HG03521 (cell line): ENCODE results near the gene RBM47.

Experiments used
- ATAC-seq: cut with Tn5 transposase; IDR thresholded peaks from one replicate; pipeline ENCODE4 v1.9.1; 2021; ENCODE audit warnings: mild to moderate bottlenecking, moderate library complexity; ENCODE audit not compliant: unreplicated experiment

RBM47 gene

DNA sequence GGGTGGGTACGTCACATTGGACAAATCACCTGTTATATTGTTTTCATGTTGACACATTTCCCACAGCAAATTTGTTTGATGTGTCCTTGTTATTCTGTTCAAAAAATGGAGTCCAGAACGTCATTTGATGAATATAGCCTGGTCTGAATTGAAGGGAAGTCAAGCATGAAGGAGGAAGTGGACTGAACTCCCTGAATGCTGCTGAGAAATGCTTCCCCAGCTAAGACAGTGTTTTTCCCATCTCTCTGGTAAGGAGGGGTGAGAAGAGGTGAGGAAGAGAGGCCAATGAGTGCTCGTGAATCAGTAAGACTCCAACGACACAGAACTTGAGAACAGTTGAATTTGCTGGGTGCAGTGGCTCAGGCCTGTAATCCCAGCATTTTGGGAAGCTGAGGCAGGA lies 127.4 kb downstream of the RBM47 start:
- ATAC-seq, result no peak

DNA sequence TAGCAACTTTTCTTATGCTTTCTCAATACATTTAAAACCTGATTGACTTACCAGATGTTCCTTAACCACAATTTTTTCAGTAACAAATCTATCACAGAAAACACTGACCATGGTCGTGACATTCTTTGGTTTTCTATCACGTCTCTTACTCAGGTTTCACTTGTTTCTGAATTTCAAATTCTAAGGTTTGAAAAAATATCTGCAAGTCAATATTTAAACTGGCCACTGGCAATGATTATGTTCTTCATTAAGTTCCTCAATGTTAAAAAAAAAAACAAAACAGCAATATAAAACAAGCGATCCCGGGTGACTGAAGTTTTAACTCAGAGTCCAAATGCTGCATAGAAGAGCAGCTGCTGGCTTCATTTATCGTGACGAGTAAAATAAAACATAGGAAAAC lies 128.9 kb downstream of the RBM47 start:
- no peak for ATAC-seq

DNA sequence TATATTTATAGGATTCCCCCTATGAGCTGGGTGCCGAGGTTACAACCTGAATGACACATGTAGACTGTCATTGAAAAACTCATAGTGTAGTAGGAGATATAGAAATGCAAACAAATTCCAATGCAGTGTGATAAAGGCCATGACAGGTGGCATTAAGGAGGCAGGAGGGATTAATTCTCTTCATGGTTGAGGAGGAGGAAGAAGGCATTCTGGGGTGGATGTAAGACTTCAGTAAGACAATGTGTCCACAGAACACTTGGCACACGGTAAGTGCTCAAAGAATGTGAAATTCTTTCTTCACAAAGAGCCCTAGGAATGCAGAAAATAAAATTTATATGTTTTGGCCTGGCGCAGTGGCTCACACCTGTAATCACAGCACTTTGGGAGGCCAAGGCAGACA lies 136.5 kb downstream of the RBM47 start:
- no peak for ATAC-seq

DNA sequence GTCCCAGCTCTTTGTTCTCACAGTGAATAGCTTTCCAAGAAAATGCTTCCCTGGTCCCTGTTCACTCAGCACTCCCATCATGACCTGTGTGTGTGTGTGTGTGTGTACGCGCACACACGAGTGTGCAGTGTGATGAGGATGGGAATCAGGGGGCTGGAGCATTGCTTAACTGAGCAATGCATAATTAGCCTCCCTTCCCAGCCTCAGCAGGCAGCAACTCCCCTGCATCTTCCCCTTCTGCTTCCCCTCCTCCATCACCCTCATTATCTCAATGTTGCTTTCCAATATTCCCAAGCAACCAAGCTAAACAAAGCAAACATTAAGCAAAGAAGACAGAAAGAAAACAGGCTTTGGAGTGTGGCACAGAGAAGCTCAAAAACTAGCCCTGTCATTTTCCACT lies 137.0 kb downstream of the RBM47 start:
- ATAC-seq, result no peak

DNA sequence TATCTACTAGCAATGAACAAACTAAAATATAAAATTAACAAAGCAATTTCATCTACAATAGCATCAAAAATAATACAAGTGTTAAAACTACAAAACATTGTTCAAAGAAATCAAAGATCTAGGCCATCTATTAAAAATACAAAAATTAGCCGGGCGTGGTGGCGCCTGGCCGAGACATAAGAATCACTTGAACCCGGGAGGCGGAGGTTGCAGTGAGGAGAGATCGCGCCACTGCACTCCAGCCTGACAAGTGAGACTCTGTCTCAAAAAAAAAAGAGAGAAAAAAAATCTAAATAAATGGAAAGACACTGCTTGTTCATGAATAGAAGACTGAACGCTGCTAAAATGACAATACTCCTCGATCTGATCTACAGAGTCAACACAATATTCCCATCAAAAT lies 139.2 kb downstream of the RBM47 start:
- no peak for ATAC-seq

DNA sequence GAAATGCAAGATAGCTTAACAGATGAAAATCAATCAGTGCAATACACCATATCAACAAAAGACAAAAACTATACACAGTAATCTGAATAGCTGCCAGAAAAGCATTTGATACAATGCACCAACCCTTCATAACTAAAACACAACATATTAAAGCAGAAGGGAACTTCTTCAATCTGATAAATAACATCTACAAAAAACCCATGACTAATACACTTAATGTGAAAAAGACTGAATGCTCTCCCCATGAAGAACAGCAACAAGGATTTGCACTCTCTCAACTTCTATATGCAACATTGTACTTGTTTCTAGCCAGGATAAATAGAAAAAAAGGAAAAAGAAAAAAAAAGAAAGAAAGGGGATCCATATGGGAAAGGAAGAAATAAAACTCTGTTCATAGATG lies 139.7 kb downstream of the RBM47 start:
- no peak for ATAC-seq

DNA sequence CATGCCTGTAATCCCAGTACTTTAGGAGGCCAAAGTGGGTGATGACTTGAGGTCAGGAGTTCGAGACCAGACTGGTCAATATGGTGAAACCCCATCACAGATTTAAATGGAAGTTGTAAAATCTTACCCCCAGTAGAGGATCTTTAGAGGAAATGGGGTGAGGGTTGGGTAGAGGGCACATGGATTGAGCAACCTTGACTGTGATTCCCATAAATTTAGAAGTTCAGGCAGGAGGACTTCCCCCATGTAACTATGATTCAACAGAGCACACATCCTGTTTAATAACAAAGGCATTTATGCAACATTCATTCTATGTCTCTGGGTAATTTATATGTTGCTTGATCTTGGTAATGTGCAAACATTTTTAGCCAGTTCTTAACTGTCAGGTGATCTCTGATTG lies 143.1 kb downstream of the RBM47 start:
- ATAC-seq, result no peak

DNA sequence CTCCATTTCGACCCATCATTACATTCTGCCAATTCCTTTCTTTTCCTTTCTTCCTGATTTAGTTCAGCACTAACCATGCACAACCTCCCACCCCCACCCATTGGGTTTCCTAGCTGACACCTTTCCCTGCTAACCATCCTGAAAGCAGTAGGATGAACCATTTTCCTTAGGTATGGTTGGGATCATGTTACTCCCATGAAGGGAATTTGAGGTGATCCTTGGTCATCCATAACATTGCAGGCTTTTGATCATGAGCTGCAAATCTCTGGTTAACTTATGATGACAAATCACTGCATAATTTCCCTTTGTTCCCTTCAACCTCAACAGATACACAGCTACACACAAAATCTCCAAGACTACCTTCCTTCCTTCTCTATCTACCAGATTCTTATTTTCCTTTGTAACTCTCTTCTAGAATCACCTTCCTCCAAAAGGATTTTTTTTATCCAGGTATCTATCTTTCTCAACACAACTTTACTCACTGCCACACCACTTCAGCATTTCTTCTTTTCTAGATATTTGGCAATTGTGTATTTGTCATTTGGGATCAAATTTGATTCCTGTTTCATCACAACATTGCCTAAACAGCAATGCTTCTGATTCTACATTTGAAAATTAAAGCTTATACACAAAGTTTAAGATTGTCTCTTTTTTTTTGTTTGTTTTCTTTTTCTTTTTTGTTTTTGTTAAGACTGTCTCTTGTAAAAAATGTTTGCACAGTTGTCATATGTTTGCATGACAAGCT lies 145.1 kb downstream of the RBM47 start:
- ATAC-seq, result no peak

DNA sequence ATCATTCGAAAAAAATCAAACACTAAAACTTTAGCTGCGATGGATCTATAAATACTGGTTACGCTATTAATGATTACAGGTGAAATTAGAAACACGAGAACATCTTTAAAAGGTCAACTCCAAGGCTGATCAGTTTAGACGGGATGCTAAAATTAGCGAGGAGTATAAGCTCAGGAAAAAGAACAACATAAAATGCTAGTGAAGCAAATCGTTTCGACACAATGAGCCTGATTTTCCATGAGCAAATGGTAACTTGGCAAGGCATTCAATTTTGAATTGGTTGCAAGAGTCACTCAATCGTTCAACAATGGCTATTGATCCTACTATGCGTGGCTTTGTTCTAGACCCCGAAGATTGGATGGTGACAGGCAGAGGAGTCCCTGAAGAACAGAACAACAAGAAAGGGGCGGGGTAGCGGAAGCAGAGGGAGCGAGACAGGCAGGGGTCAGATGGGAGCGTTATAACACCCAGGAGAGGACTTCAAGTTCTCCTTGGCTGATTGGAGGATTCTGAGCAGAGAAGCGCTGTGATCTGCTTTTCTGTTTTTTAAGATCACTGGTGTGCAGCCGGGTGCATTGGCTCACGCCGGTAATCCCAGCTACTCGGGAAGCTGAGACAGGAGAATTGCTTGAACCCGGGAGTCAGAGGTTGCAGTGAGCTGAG lies 146.5 kb downstream of the RBM47 start:
- no peak for ATAC-seq

DNA sequence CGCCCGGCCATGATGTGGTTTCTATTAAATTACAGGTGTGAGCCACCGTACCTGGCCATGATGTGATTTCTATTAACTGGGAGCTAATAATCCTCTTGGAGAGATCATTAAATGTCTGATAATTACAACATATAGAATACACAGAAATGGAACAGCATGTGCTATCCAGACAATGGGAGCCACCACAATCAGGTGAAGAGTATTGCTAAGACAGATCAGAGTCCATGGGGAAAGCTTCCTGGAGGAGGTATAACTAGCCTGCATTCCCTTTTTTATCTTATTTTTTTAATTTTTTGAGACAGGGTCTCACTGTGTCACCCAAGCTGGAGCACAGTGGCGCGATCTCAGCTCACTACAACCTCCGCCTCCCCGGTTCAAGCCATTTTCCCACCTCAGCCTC lies 147.7 kb downstream of the RBM47 start:
- no peak for ATAC-seq

DNA sequence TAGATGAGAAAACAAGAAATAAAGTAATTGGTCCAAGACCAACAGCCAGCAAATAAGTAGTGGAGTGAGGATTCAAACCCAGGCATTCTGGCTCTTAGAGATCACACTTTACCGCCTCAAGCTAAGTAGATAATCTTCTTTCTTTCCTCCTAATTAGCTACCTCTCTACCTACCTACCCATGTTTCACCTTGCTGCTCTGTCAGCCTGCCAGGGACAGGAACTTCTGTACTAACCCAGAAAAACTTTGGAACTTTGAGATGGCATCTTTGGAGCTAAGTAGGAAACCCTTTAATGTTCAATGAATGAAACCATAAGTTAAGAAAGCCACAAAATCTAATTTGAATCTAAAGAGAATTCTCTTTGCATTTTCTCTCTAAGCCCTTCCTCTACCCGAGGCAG lies 149.4 kb downstream of the RBM47 start:
- no peak for ATAC-seq

DNA sequence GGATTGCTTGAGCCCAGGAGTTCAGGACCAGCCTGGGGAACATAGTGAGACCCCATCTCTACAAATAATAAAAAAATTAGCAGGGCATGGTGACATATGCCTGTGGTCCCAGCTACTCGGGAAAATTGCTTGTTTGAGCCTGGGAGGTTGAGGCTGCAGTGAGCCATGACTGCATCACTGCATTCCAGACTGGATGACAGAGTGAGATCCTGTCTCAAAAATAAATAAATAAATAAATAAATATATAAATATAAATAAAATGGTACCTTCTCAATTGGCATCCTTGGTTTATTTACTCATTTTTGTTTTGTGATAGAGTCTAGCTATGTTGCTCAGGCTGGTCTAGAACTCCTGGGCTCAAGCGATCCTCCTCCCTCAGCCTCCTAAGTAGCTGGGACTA lies 150.3 kb downstream of the RBM47 start:
- ATAC-seq, result no peak

DNA sequence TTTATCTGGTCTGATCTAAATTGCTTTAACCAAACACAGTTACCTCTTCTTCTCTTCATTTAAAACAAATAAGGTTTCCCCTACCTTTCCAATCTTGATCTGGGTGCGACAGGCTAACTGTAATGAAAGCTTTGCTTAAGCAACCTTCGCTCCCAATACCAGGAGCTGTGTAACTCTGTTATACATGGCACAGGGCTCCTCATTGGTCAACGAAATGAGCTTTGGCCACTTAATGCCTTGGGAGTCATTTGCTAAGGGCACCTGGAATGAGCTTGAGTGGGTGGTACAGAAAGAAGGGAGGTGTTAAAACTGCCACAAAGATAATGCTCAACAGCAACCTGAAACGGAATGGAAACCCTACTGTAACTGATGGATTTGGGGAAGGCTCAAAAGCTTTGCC lies 154.1 kb downstream of the RBM47 start:
- ATAC-seq, result no peak

DNA sequence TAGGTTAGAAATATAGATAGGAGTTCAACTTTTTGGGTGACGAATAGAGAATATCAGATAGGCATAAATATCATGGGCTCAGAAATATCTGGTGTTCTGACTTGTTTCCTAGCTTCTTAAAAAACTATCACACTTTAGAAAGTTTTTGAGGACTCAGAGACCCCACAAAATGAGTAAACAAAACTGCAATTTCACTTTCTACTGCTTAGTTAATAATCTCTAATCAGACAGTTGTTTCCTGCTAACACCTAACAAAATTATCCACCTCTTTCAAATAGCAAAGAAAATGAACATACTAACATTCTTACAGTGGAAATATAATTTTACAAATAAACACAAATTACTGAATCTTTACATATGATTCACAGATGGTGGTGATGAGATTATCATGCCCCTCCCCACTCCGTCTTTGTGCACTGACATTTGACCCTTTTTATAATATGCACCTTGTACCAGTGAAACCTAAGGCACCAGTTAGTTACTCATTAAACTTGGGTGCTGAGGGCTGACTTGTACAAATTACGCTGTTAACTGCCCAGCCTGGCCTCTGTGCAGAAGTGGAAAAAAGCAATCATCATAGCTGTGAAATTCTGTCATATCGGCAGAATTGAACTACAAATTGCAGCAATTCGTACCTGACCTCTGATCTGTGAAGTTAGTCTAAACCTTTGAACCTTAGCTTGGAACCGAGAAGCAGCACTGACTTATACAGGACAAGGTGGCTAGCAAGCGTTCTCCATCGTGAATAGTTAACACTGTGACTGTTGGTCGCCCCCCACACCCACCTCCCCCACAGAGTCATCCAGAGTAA lies 155.9 kb downstream of the RBM47 start:
- no peak for ATAC-seq

DNA sequence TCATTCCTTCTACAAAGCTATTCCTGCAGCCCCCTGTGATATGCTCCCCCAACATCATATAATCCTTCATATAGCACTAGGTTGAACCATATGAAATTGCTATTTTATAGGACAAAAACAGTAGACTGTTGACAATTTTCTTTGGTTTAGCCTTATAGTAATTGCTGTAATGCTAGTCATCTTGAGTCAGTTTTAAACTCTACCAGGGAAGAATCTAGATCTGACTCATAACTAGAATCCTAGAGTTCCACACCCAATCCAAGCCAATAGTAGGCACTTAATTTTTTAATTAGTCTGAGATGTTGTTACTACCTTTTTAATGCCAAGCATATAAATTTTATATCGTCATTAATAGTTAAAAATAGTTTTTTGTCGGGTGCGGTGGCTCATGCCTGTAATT lies 157.7 kb downstream of the RBM47 start:
- ATAC-seq, result no peak

DNA sequence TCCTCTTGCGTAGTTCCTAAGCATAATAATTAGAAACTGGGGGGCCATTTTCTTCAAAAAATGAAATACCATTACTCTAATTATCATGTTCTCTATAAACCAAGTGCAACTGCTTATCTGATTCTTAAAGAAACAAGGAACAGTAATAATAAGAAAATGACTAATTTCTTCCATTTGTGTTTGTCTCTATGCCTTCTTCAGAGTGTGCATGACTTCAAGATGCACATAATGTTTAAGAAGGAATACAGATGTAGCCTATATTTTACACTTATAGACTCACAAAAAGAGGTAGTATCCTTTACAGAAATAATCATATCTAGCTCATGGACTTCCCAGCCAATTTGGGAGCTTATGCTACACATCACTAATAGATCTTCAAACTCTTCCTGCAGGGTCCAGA lies 162.9 kb downstream of the RBM47 start:
- ATAC-seq, result no peak

DNA sequence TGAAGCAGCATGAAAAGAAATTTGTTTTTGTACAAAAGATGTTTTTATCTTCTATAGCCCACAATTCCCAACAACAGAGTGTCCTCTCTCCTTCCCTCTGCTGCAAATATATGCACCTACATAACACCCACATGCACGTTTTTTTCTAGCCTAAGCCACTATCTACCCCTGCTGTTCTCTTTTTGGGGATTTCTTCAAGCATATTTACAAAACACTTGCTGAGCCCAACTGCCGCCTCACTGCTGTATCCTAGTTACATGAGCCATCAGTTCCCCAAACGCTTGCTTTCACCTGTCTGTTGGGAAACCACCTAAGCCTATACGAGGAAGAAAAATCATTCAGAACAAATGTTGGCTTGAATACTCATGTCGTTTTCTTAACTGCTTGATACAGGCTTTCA lies 167.3 kb downstream of the RBM47 start:
- ATAC-seq, result peak; percentile 89

DNA sequence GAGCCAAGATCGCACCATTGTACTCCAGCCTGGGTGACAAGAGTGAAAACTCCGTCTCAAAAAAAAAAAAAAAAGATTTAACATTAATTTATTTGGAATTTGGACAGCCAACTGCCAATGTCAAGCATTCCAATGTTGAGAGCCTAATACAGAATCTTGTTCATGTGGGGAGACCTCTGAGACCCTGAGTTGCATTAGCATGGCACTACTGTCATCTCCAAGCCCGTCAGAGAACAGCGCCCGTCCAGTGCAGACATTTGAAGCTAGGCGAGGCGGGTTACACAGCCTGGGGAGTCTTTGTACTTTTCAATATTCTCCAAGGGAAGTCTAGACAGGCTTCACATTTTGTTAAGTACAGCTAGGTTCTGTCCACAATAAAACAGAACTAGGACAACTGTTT lies 167.8 kb downstream of the RBM47 start:
- no peak for ATAC-seq

DNA sequence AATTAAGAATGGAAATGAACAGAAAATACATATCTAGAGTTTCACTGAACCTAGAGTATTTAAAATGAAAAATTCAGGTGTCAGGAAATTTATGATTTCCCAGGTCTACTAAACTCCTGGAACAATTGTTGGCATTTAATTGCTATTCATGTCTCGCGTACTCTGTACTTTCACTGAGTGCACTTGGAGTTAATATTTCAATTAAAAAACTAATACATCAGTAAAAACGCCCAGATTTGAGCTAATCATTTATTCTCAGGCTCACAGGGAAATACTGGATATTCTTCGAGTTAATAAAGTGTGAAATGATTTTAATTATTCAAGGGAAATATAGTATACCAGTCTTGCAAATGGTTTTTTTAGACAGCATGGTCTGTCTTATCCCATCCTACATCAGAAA lies 168.6 kb downstream of the RBM47 start:
- no peak for ATAC-seq

DNA sequence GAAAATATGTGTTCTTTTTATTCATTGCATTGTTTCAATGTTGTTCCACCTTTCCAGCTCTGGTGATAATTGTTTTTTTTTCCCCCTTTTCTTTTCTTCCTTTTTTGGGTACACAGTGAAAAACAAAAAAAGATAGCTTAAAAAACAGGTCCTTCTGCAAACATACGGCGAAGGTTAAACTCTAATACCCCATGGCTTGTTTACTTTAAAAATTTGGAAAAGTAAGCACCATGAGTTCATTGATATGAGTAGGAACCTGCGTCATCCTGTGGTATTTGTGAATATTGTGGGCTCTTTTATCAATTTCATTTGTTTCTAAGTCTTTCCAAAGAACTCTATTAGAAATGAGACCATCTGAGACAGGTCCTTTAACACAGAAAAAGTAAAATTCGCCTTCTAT lies 171.0 kb downstream of the RBM47 start:
- no peak for ATAC-seq

DNA sequence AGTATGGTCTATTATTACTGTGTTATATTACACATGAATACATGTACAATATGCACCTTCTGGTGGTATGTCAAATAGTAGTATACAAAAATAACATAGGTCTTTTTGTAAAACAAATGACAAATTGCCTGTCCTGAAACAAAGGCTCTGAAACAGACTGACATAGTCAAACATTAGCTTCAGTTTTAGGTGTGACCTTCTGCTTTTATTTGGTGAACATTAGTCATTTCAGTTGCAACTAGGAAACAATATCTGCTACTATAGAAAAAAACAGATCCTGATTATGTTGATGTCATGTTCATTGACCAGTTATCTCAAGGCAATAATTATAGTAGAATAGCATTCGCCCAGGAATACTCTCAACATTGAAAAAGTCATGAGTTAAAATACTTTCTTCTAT lies 171.6 kb downstream of the RBM47 start:
- no peak for ATAC-seq

DNA sequence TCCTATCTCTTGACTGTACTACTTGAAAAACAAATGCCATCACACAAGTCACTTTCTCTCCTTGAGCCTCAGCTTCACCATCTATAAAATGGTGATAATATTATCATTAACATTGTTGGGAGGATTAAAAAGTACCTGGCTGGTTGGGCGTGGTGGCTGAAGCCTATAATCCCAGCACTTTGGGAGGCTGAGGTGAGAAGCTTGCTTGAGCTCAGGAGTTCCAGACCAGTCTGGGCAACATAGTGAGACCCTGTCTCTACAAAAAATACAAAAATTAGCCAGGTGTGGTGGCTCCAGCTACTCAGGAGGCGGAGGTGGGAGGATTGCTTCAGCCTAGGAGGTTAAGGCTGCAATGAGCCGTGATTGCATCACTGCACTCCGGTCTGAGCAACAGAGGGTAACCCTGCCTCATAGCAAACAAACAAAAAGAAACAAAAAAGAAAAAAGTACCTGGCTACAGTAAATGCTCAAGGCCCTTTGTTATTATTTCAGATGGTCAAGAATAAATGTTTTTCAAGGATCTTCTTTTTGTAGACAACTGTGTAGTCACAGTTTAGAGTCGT lies 174.2 kb downstream of the RBM47 start:
- ATAC-seq, result no peak
